Measurements from ENCODE around the gene NXN. TPM values are rescaled to one million over a fixed set of nuclear protein-coding genes. Genes with fewer than 3 reads are reported as not detected.

The NXN gene
- polyA plus RNA-seq, 1 of the 3 experiments (the other 2 are of a cell fraction) = 23.9 TPM

DNA sequence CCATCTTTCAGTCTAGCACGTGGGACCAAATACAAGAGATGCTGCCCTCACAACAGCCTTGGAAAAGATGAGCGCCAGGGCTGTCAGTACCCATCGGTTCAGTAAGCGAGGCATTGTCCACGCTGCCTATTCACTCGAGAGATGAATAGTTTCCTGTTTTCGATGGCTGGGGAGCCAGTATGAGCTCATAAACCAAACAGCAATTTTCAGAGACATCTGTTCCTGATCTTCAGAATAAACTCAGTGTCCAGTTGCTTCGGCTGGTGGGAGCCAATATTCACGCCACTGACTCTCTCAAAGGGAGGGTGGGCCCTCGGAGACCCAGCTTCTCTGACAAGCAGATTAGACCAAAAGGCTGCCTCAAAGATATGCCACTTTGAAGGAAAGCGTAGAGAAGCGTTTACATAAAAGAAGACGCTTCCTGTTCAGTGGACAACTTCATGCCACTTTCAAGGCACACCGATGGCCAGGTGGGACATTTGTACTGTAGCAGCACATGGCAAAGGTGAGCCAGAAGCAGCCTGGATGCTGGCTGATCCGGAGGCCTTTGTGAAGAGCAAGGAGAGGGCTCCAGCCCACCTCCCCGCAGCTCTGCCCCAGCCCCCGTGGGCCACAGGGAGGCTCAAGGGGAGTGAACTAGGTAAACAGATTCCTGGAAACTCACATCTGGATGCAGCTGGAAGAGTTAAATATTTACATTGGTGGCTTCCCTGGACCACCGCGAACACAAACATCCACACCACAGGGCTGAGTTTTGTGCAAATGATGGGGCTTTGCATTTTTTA, 23.4 kb upstream of the NXN start:
- DNase-seq = no peak
- no peaks in the 10 kb centered on the region for H3K9me3 ChIP-seq
- peak; percentile 66 for TF ChIP-seq NFIC (IDR thresholded peaks at IDR 0.05; ENCODE audit: borderline replicate concordance)
- no peak for TF ChIP-seq EZH2phosphoT487 (IDR thresholded peaks at IDR 0.05; ENCODE audit: borderline replicate concordance, low read depth)
- 0 out of 2 replicates have a peak, but pooled peaks have one; percentile 16 for TF ChIP-seq MEF2A (IDR thresholded peaks at IDR 0.05; ENCODE audit: borderline replicate concordance, low read depth)
- peak; percentile 14 to 40; a peak in 2 of 4 replicates for TF ChIP-seq EP300 (IDR thresholded peaks at IDR 0.05; ENCODE audit: borderline replicate concordance in 1 of 2, low read depth in 1 of 2, low read length in 1 of 2)
- TF ChIP-seq, protein P1, sequence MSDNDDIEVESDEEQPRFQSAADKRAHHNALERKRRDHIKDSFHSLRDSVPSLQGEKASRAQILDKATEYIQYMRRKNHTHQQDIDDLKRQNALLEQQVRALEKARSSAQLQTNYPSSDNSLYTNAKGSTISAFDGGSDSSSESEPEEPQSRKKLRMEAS (IDR thresholded peaks at IDR 0.05; ENCODE audit: low read depth) = peak; percentile 87
- TF ChIP-seq, protein P2, sequence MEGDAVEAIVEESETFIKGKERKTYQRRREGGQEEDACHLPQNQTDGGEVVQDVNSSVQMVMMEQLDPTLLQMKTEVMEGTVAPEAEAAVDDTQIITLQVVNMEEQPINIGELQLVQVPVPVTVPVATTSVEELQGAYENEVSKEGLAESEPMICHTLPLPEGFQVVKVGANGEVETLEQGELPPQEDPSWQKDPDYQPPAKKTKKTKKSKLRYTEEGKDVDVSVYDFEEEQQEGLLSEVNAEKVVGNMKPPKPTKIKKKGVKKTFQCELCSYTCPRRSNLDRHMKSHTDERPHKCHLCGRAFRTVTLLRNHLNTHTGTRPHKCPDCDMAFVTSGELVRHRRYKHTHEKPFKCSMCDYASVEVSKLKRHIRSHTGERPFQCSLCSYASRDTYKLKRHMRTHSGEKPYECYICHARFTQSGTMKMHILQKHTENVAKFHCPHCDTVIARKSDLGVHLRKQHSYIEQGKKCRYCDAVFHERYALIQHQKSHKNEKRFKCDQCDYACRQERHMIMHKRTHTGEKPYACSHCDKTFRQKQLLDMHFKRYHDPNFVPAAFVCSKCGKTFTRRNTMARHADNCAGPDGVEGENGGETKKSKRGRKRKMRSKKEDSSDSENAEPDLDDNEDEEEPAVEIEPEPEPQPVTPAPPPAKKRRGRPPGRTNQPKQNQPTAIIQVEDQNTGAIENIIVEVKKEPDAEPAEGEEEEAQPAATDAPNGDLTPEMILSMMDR (IDR thresholded peaks at IDR 0.05) = no peak; the same call in 1 of the 2 replicates
- peak; percentile 21; the same call in 1 of the 2 replicates for TF ChIP-seq FOSL2 (IDR thresholded peaks at IDR 0.05; ENCODE audit: borderline replicate concordance, low read depth)
- TF ChIP-seq, protein P3, sequence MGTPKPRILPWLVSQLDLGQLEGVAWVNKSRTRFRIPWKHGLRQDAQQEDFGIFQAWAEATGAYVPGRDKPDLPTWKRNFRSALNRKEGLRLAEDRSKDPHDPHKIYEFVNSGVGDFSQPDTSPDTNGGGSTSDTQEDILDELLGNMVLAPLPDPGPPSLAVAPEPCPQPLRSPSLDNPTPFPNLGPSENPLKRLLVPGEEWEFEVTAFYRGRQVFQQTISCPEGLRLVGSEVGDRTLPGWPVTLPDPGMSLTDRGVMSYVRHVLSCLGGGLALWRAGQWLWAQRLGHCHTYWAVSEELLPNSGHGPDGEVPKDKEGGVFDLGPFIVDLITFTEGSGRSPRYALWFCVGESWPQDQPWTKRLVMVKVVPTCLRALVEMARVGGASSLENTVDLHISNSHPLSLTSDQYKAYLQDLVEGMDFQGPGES (IDR thresholded peaks at IDR 0.05; ENCODE audit: low read depth, low read length) = no peak
- no peak for TF ChIP-seq GABPA (IDR thresholded peaks at IDR 0.05; ENCODE audit: low read depth)
- TF ChIP-seq POLR2AphosphoS5 (IDR thresholded peaks at IDR 0.05; ENCODE audit: low read depth, low read length) = 0 out of 2 replicates have a peak, but pooled peaks have one; percentile 29
- no peak for TF ChIP-seq CHD2 (IDR thresholded peaks at IDR 0.05; ENCODE audit: low read length, partially characterized antibody)
- TF ChIP-seq JUND (IDR thresholded peaks at IDR 0.05) = peak; percentile 68
- TF ChIP-seq SIN3A (IDR thresholded peaks at IDR 0.05; ENCODE audit: borderline replicate concordance, low read depth, low read length) = peak; percentile 81; the same call in 1 of the 2 replicates
- peak; percentile 46; the same call in 1 of the 2 replicates for TF ChIP-seq MXI1 (IDR thresholded peaks at IDR 0.05; ENCODE audit: low read depth, low read length)
- peak; percentile 93 for TF ChIP-seq TCF12 (IDR thresholded peaks at IDR 0.05)
- TF ChIP-seq PBX3 (IDR thresholded peaks at IDR 0.05) = peak; percentile 90
- H3K4me2 ChIP-seq = peak overlapping the region; percentile 58
- peaks cover 53% of the 10 kb centered on the region for H3F3A ChIP-seq (replicated peaks; ENCODE audit: insufficient read depth)
- H3K4me1 ChIP-seq (ENCODE audit: control insufficient read depth in 1 of 2, insufficient read depth in 2 of 2, low read depth in 1 of 2, low read length in 1 of 2) = peaks cover 19 to 47% of the 10 kb centered on the region in 2 experiments; a peak in 3 of 4 replicates
- peaks cover 43 to 60% of the 10 kb centered on the region in 2 experiments for H3K36me3 ChIP-seq (replicated peaks in 1 of 2; ENCODE audit: control insufficient read depth in 1 of 2, insufficient read depth in 2 of 2, low read length in 1 of 2)
- 57% methylated on average over 17 of the region's 19 CpGs for WGBS (ENCODE audit: low lambda C conversion rate)
- no peaks in the 10 kb centered on the region for H3K9me2 ChIP-seq
- H3K4me3 ChIP-seq (ENCODE audit: low read depth in 2 of 2, low read length in 1 of 2) = no peak overlapping the region
- no peak overlapping the region for H2AFZ ChIP-seq (ENCODE audit: low read depth)
- H3K79me2 ChIP-seq (ENCODE audit: insufficient read depth) = peaks cover 14% of the 10 kb centered on the region
- ChIA-PET CTCF (interaction anchor here (0.6 to 4.5 kb wide), 5 partner anchors 9 to 53 kb away, joined by 3 to 30 read pairs (median 3); no protein-coding TSS in a partner anchor), POLR2A (interaction anchor here (1.1 kb wide), 1 partner anchor 54 kb away, joined by 3 read pairs; no protein-coding TSS in a partner anchor)
- peak overlapping the region; percentile 11 to 84; a peak in 3 of 4 replicates for H3K27ac ChIP-seq (ENCODE audit: low read depth in 2 of 2, low read length in 1 of 2)
- 0 out of 2 replicates have a peak overlapping the region, but pooled peaks have one; percentile 4 for H3K9ac ChIP-seq
- H4K20me1 ChIP-seq (ENCODE audit: insufficient read depth) = peaks cover 73% of the 10 kb centered on the region
- H3K27me3 ChIP-seq (ENCODE audit: insufficient read depth) = no peaks in the 10 kb centered on the region
